ENCODE results near the gene IFT27.

Gene IFT27

GRCh38 chr22:36765943-36766450 lies 9.9 kb downstream of the IFT27 start:
- H3K4me3 ChIP-seq (ENCODE audit: low read depth, low read length), result no peak overlapping the region
- DNase-seq (ENCODE audit: low read depth), result no peak

GRCh38 chr22:36765131-36765942 lies 10.6 kb downstream of the IFT27 start:
- TF ChIP-seq, protein P1, sequence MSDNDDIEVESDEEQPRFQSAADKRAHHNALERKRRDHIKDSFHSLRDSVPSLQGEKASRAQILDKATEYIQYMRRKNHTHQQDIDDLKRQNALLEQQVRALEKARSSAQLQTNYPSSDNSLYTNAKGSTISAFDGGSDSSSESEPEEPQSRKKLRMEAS (IDR thresholded peaks at IDR 0.05; ENCODE audit: low read depth, low read length), result no peak
- no peak for TF ChIP-seq POLR2A (IDR thresholded peaks at IDR 0.05; ENCODE audit: extremely low read depth, insufficient read length)
- TF ChIP-seq, protein P2, sequence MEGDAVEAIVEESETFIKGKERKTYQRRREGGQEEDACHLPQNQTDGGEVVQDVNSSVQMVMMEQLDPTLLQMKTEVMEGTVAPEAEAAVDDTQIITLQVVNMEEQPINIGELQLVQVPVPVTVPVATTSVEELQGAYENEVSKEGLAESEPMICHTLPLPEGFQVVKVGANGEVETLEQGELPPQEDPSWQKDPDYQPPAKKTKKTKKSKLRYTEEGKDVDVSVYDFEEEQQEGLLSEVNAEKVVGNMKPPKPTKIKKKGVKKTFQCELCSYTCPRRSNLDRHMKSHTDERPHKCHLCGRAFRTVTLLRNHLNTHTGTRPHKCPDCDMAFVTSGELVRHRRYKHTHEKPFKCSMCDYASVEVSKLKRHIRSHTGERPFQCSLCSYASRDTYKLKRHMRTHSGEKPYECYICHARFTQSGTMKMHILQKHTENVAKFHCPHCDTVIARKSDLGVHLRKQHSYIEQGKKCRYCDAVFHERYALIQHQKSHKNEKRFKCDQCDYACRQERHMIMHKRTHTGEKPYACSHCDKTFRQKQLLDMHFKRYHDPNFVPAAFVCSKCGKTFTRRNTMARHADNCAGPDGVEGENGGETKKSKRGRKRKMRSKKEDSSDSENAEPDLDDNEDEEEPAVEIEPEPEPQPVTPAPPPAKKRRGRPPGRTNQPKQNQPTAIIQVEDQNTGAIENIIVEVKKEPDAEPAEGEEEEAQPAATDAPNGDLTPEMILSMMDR (IDR thresholded peaks at IDR 0.05; ENCODE audit: low read depth, low read length), result no peak
- TF ChIP-seq MYC (IDR thresholded peaks at IDR 0.05; ENCODE audit: low read depth, low read length), result no peak
- DNase-seq (ENCODE audit: low read depth), result no peak
- H3K4me3 ChIP-seq (ENCODE audit: low read depth, low read length), result no peak overlapping the region

More at GRCh38 chr22:36765943-36766450, 9.9 kb downstream of the IFT27 start:
- TF ChIP-seq, protein P2 (IDR thresholded peaks at IDR 0.05; ENCODE audit: low read depth, low read length), result no peak
- TF ChIP-seq POLR2A (IDR thresholded peaks at IDR 0.05; ENCODE audit: extremely low read depth, insufficient read length), result no peak
- no peak for TF ChIP-seq MYC (IDR thresholded peaks at IDR 0.05; ENCODE audit: low read depth, low read length)
- TF ChIP-seq, protein P1 (IDR thresholded peaks at IDR 0.05; ENCODE audit: low read depth, low read length), result no peak

DNA sequence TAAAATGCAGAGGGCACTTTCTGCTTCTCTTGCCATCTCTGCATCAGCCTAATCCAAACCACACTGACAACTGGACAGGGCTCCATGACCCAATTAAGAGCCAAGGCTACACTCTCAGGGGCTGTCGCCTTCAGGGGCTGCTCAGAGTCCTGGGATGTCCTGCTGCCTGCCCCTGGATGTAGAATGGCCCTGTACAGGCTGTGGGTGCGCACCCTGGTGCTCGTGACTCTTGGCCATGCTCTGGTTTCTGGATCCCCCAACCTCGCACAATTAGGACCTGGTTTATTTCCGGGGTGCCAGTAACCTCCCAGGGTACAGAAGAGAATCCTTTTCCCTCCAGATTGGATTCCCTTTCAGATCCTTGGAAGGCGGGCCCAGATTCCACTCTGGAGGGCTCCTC lies 11.3 kb downstream of the IFT27 start:
- no peak overlapping the region for H3K4me3 ChIP-seq (ENCODE audit: low read depth, low read length)
- TF ChIP-seq MYC (IDR thresholded peaks at IDR 0.05; ENCODE audit: low read depth, low read length) (no peak), POLR2A (IDR thresholded peaks at IDR 0.05; ENCODE audit: extremely low read depth, insufficient read length) (no peak)
- TF ChIP-seq, protein P2 (IDR thresholded peaks at IDR 0.05; ENCODE audit: low read depth, low read length), result no peak
- TF ChIP-seq, protein P1 (IDR thresholded peaks at IDR 0.05; ENCODE audit: low read depth, low read length), result no peak
- DNase-seq (ENCODE audit: low read depth), result no peak

- DNase-seq (ENCODE audit: low read depth), result no peak
- no peak overlapping the region for H3K4me3 ChIP-seq (ENCODE audit: low read depth, low read length)
- TF ChIP-seq, protein P1 (IDR thresholded peaks at IDR 0.05; ENCODE audit: low read depth, low read length), result no peak
- TF ChIP-seq, protein P2 (IDR thresholded peaks at IDR 0.05; ENCODE audit: low read depth, low read length), result no peak
- TF ChIP-seq MYC (IDR thresholded peaks at IDR 0.05; ENCODE audit: low read depth, low read length), result no peak
Measured at GRCh38 chr22:36764060-36764459, 11.9 kb downstream of the IFT27 start.

GRCh38 chr22:36763576-36763975 lies 12.3 kb downstream of the IFT27 start:
- DNase-seq (ENCODE audit: low read depth), result no peak
- H3K4me3 ChIP-seq (ENCODE audit: low read depth, low read length), result no peak overlapping the region
- TF ChIP-seq POLR2A (IDR thresholded peaks at IDR 0.05; ENCODE audit: extremely low read depth, insufficient read length) (no peak), MYC (IDR thresholded peaks at IDR 0.05; ENCODE audit: low read depth, low read length) (no peak)
- TF ChIP-seq, protein P1 (IDR thresholded peaks at IDR 0.05; ENCODE audit: low read depth, low read length), result no peak
- TF ChIP-seq, protein P2 (IDR thresholded peaks at IDR 0.05; ENCODE audit: low read depth, low read length), result no peak
